Fibroblast of mammary gland (primary cell): Measurements from ENCODE around the gene LRP1B.

Experiments
- DNase-seq: peaks from one replicate; pipeline ENCODE4 v3.0.0-alpha.2; 2010; ENCODE audit warnings: low read depth
- H3K4me3 ChIP-seq: 2 replicates; pipeline ENCODE4 v1.5.1; 2011; ENCODE audit warnings: low read depth, mild to moderate bottlenecking, low read length, moderate library complexity; ENCODE audit not compliant: control insufficient read depth
- TF ChIP-seq, protein P1 (sequence below): conservative IDR thresholded peaks from 2 replicates; pipeline ENCODE4 v1.5.1; 2011; ENCODE audit warnings: low read depth, low read length, inconsistent platforms; ENCODE audit not compliant: control insufficient read depth, insufficient read depth

Gene LRP1B

DNA sequence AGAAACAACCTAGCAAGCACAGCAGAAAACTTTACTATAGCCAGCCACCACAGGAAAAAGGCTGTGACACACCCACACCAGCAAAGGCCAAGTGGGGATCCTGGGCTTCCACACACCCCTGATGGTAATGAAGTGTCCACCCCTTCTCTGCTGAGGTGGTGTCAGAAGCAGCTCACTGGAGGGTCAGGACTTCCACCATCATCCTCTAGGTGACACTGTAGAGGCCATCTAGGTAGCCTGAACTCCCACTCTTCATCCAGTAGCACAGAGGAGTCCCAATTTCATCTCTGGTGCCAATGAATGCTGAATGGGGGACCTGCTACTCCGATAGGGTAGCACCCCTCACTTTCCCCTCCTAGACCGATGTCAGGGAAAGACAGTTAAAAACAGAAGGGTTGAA is 1544.4 kb downstream of the LRP1B start:
- TF ChIP-seq, protein P1, sequence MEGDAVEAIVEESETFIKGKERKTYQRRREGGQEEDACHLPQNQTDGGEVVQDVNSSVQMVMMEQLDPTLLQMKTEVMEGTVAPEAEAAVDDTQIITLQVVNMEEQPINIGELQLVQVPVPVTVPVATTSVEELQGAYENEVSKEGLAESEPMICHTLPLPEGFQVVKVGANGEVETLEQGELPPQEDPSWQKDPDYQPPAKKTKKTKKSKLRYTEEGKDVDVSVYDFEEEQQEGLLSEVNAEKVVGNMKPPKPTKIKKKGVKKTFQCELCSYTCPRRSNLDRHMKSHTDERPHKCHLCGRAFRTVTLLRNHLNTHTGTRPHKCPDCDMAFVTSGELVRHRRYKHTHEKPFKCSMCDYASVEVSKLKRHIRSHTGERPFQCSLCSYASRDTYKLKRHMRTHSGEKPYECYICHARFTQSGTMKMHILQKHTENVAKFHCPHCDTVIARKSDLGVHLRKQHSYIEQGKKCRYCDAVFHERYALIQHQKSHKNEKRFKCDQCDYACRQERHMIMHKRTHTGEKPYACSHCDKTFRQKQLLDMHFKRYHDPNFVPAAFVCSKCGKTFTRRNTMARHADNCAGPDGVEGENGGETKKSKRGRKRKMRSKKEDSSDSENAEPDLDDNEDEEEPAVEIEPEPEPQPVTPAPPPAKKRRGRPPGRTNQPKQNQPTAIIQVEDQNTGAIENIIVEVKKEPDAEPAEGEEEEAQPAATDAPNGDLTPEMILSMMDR = peak; percentile 68
- peak; percentile 47 for DNase-seq
- H3K4me3 ChIP-seq = no peak overlapping the region

DNA sequence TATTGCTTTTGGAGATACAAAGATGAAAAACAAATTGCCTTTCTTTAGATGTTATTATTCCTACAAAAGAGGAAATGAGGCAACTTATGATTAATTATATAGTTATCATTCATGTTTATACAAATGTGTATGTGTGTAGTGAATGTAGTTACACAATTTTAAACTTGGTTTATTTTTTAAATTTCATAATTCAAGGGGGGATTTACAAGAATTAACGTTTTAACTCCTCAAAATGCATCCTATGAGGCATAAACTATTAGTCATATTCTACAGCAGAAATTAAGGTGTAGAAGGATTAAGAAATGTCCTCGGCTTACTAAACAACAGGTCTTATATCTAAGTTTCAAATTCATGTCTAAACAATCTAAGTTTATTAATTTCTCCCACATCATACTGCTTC is 1545.8 kb downstream of the LRP1B start:
- TF ChIP-seq, protein P1 = no peak
- DNase-seq = no peak
- H3K4me3 ChIP-seq = no peak overlapping the region

DNA sequence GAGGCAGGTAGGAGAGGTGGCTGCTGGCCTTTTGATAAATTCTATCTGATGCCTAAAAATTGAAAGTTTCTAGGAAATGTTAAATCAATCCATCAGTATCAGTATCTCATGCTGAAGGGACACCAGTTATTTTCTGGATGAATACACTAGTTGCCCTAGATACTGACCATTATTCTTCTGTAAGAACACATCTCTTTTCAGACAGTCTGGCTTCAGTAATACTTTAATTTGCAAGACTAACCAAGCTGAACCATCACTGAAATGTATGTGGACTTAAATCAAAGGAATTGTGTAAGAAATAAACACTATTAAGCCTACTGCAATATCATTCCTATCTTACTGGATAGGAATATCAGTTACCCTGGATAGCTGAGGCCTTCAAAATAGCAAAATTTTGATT is 1546.3 kb downstream of the LRP1B start:
- TF ChIP-seq, protein P1 = no peak
- DNase-seq = no peak
- no peak overlapping the region for H3K4me3 ChIP-seq

DNA sequence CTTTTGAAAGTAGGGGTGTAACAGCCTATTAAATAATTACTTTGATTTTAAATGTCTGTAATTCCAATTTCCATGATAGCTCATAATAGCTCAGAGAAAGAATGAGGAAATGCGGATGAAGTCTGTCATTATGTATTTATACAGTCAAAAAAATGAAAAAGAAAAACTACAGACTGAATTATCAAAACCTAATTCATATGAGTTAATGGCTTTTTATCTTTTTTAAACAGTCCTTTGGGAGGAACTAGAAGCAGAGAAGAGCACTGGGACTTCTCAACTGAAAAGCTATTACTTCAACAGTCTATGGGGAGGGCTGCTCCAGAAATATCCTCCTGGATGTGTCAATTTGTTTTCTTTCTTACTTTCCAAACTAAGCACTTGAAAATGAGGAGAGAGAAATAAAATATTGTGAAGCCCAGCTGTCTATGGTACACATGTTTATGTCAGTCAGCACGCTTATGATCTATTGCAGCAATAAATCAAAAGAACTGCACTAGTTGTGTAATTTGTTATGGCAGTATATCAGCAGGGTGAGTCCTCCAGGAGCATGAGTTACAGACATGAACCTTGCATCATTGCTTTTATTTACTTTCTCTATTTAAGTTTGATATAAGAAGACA is 1550.2 kb downstream of the LRP1B start:
- DNase-seq = peak; percentile 30
- TF ChIP-seq, protein P1 = no peak
- H3K4me3 ChIP-seq = no peak overlapping the region

DNA sequence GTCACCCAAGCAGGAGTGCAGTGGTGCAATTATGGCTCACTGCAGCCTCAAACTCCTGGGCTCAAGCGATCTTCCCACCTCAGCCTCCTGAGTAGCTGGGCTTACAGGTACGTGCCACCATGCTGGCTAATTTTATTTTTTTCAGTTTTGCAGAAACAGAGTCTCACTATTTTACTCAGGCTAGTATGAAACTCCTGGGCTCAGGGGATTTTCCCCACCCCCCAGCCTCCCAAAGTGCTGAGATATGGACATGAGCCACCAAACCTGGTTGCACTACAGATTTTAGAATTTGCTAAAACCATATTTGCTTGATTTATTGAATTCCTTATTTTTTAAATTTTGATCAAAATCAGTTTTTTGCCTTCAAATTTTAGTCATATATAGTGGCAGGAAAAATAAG is 1553.4 kb downstream of the LRP1B start:
- H3K4me3 ChIP-seq = no peak overlapping the region
- no peak for DNase-seq
- TF ChIP-seq, protein P1 = no peak

DNA sequence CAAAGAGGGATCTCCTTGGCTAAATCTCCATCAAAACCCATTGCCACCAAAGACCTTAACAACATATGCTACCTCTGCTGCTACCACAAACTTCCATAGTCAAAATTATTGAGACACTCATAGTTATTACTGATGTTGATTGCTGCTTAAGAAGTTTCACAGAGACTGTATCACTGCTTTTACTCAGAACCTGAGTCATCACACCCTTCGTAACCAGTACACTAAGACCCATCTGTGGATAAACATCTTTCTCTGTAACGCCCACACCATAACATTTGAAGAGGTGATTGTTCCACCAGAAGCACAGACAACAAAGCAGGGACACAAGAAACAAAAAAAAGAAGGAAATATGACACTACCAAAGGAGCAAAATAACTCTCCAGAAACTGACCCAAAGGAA is 1563.1 kb downstream of the LRP1B start:
- TF ChIP-seq, protein P1 = no peak
- peak; percentile 84 for DNase-seq
- no peak overlapping the region for H3K4me3 ChIP-seq

DNA sequence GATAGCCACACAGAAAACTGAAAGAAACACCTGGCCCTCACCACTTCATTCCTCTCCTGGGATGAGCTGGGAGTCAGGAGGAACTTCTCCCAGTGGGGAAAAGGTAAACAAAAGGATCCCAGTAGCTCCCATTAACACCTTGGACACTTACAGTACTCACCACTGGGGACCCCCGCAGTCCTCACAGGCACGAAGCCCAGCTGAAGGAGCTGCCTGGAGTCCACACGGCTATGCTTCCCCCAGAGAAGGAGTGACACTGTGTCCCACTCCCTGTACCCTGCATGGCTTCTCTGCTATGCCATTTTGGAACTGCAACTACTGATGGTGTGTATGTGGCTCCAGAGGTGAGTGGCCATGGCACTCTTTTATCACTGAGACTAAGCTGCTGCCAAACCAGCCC is 1565.1 kb downstream of the LRP1B start:
- TF ChIP-seq, protein P1 = no peak
- H3K4me3 ChIP-seq = no peak overlapping the region
- DNase-seq = no peak
